K562 (cell line): Measurements from ENCODE around the gene TMEM245. TPM values are rescaled to one million over a fixed set of nuclear protein-coding genes. Genes with fewer than 3 reads are reported as not detected.

Experiments used
- ATAC-seq: fragments of 200-7000 bp; cut with Tn5 transposase; 3 replicates; pipeline ENCODE4 v1.9.1; 2020; ENCODE audit warnings: moderate library complexity
- BruUV-seq: library from RNA; stranded (reverse); fragments of 400-500 nt; replicated peaks from 2 replicates; lab custom pipeline; 2021; lab: Mats Ljungman, UMichigan
- CTCF ChIA-PET: fragments of 300-600 bp; formaldehyde crosslinking; extraction: SDS; loops from one replicate; lab custom pipeline; 2021; ENCODE audit warnings: low intra/inter-chr PET ratio; lab: Yijun Ruan, JAX
- POLR2A ChIA-PET: fragments of 300-600, 350-650 bp; sonication (Branson Sonifier 250); formaldehyde crosslinking; extraction: SDS; loops from one replicate; lab custom pipeline; 2021; ENCODE audit warnings: antibody characterized with exemption, inconsistent platforms; lab: Yijun Ruan, JAX
- DNase-seq, 4 experiments: peaks; one replicate each; pipeline versions ENCODE4 v3.0.0 to v3.0.0-alpha.2; 2011 to 2018; ENCODE audit warnings: low spot score in 3 of 4, mixed read lengths in 3 of 4; ENCODE audit errors: extremely low read depth in 1 of 4
- FAIRE-seq: peaks from 2 replicates; lab custom pipeline; 2011; peaks lifted over from hg19 to GRCh38; lab: Jason Lieb, UNC
- H2AFZ ChIP-seq: 2 replicates; pipeline ENCODE4 v1.6.0; 2011; ENCODE audit warnings: low read depth, low read length, control low read depth, inconsistent platforms
- H3K27ac ChIP-seq: fragments of 200-600 bp; 3 replicates; pipeline ENCODE4 v1.8.0; 2011; ENCODE audit warnings: low read depth, mild to moderate bottlenecking, control low read depth, inconsistent platforms, low read length, moderate library complexity, mixed read lengths; ENCODE audit errors: extremely low read depth
- H3K27me3 ChIP-seq, 2 experiments: fragments of 300-600 bp in 1 of 2; 2 replicates in 1 of 2; 3 replicates in 1 of 2; pipeline versions ENCODE4 v1.6.0 to v1.8.0; 2011; ENCODE audit warnings: inconsistent platforms in 2 of 2, low read length in 2 of 2, mild to moderate bottlenecking in 1 of 2, mixed read lengths in 1 of 2, moderate library complexity in 1 of 2; ENCODE audit not compliant: control insufficient read depth in 2 of 2, insufficient read depth in 2 of 2
- H3K36me3 ChIP-seq: fragments of 300-600 bp; 3 replicates; pipeline ENCODE4 v1.8.0; 2011; ENCODE audit warnings: mild to moderate bottlenecking, low read length, inconsistent platforms; ENCODE audit not compliant: control insufficient read depth, insufficient read depth
- H3K4me1 ChIP-seq, 2 experiments: fragments of 200-600 bp in 1 of 2; replicated peaks in 1 of 2; 2 replicates in 1 of 2; 3 replicates in 1 of 2; pipeline versions ENCODE4 v1.5.1 to v1.8.0; 2011; ENCODE audit warnings: inconsistent platforms in 2 of 2, low read length in 2 of 2, mild to moderate bottlenecking in 1 of 2, mixed read lengths in 1 of 2, moderate library complexity in 1 of 2; ENCODE audit not compliant: control insufficient read depth in 2 of 2, insufficient read depth in 2 of 2
- H3K4me2 ChIP-seq: 2 replicates; pipeline ENCODE4 v1.6.1; 2011; ENCODE audit warnings: low read length, control low read depth, inconsistent platforms, mixed read lengths; ENCODE audit not compliant: insufficient read depth
- H3K4me3 ChIP-seq: fragments of 200-600 bp; sonication (generic), shearing (Covaris generic); 2 replicates; pipeline ENCODE4 v1.5.1; 2016; ENCODE audit warnings: control low read depth, inconsistent platforms
- H3K79me2 ChIP-seq: fragments of 200-600 bp; 3 replicates; pipeline ENCODE4 v1.8.0; 2011; ENCODE audit warnings: low read length, inconsistent platforms; ENCODE audit not compliant: control insufficient read depth, insufficient read depth
- H3K9ac ChIP-seq, 2 experiments: 2 replicates each; pipeline versions ENCODE4 v1.6.0 to v1.6.1; 2011; ENCODE audit warnings: low read depth in 2 of 2, low read length in 2 of 2, control low read depth in 1 of 2, inconsistent platforms in 1 of 2, mild to moderate bottlenecking in 1 of 2, mixed read lengths in 1 of 2; ENCODE audit not compliant: insufficient read depth in 1 of 2
- H3K9me1 ChIP-seq: one replicate; pipeline ENCODE4 v1.6.0; 2011; ENCODE audit warnings: inconsistent platforms, mild to moderate bottlenecking, low read length, moderate library complexity; ENCODE audit not compliant: control insufficient read depth, insufficient read depth
- H3K9me3 ChIP-seq: replicated peaks from 2 replicates; pipeline ENCODE4 v1.5.1; 2011; ENCODE audit warnings: low read depth, low read length, inconsistent platforms; ENCODE audit not compliant: control insufficient read depth, insufficient read depth
- H4K20me1 ChIP-seq: replicated peaks from 2 replicates; pipeline ENCODE4 v1.6.1; 2011; ENCODE audit warnings: low read length, inconsistent platforms, mixed read lengths; ENCODE audit not compliant: control insufficient read depth, insufficient read depth
- BACH1 ChIP-seq: fragments of 200-800 bp; sonication (Bioruptor generic); IDR thresholded peaks from 2 replicates; pipeline ENCODE4 v1.6.1; 2016; ENCODE audit warnings: missing genetic modification characterization, missing compliant biosample characterization
- BRF2 ChIP-seq: IDR thresholded peaks from 3 replicates; pipeline ENCODE4 v1.6.1; 2011; ENCODE audit warnings: borderline replicate concordance, mild to moderate bottlenecking; ENCODE audit not compliant: insufficient read length, insufficient read depth
- FOXP1 ChIP-seq: sonication (generic); formaldehyde crosslinking; IDR thresholded peaks from 2 replicates; pipeline ENCODE4 v1.8.0; 2022; ENCODE audit warnings: mild to moderate bottlenecking, missing genetic modification reagents
- FOXP4 ChIP-seq: sonication (generic); formaldehyde crosslinking; IDR thresholded peaks from 2 replicates; pipeline ENCODE4 v1.8.0; 2022; ENCODE audit warnings: mild to moderate bottlenecking, missing genetic modification reagents, borderline replicate concordance
- HDAC3 ChIP-seq: fragments of 450-650 bp; IDR thresholded peaks from 2 replicates; pipeline ENCODE4 v1.6.1; 2018; ENCODE audit warnings: borderline replicate concordance, mild to moderate bottlenecking, moderate library complexity; ENCODE audit not compliant: partially characterized antibody
- SIN3B ChIP-seq: fragments of 450-650 bp; IDR thresholded peaks from 2 replicates; pipeline ENCODE4 v1.6.1; 2017; ENCODE audit warnings: low read depth, mild to moderate bottlenecking, moderate library complexity
- TEAD2 ChIP-seq: fragments of 450-650 bp; IDR thresholded peaks from 2 replicates; pipeline ENCODE4 v1.6.1; 2016; ENCODE audit warnings: missing genetic modification characterization, control low read depth, missing compliant biosample characterization
- YY1 ChIP-seq, 3 experiments: IDR thresholded peaks; 2 replicates each; pipeline ENCODE4 v1.6.1; 2011; ENCODE audit warnings: low read length in 2 of 3, mild to moderate bottlenecking in 2 of 3, moderate library complexity in 2 of 3, borderline replicate concordance in 1 of 3, control low read depth in 1 of 3, low read depth in 1 of 3; ENCODE audit not compliant: insufficient read depth in 3 of 3, insufficient replicate concordance in 2 of 3, control insufficient read depth in 1 of 3, insufficient read length in 1 of 3; ENCODE audit errors: extremely low read depth in 1 of 3
- ZBTB26 ChIP-seq: fragments of 450-650 bp; formaldehyde crosslinking; IDR thresholded peaks from 2 replicates; pipeline ENCODE4 v1.4.0; 2022; ENCODE audit warnings: missing genetic modification characterization
- ZNF740 ChIP-seq, 3 experiments: fragments of 200-800 bp in 1 of 3; sonication (Bioruptor generic) in 1 of 3; sonication (generic) in 1 of 3; formaldehyde crosslinking in 1 of 3; IDR thresholded peaks; 2 replicates each; pipeline versions ENCODE4 v1.6.1 to v1.8.0; 2016 to 2022; ENCODE audit warnings: mild to moderate bottlenecking in 2 of 3, missing compliant biosample characterization in 2 of 3, missing genetic modification characterization in 2 of 3, missing genetic modification reagents in 1 of 3
- ZNF77 ChIP-seq: fragments of 250-450 bp; sonication (Bioruptor Pico); IDR thresholded peaks from 2 replicates; pipeline ENCODE4 v1.5.0; 2020
- WGBS: fragments of 100-300 bp; shearing (Covaris generic); methylation state at CpG from one replicate; pipeline ENCODE4 v1.1.6; 2016; ENCODE audit warnings: low coverage, mixed read lengths; ENCODE audit not compliant: insufficient coverage; ENCODE audit errors: missing lambda C conversion rate; 5-methylcytosine and 5-hydroxymethylcytosine counted together
- in situ Hi-C: fragments of 300-500 bp; cut with MboI; formaldehyde crosslinking; loops from 4 replicates; pipeline ENCODE4 v1.15.0; 2018; ENCODE audit warnings: inconsistent platforms, mixed read lengths
- intact Hi-C: fragments of 100-400 bp; cut with micrococcal nuclease; formaldehyde crosslinking; loops from 2 replicates; pipeline ENCODE4 v1.14.2; 2022
- polyA plus RNA-seq, 8 experiments: library from polyadenylated mRNA; depleted of rRNA in 4 of 8; stranded (reverse) in 5 of 8; unstranded in 3 of 8; fragments of >200 nt; fragmentation: Nextera tagmentation in 2 of 8; fragmentation: Illumina TruSeq in 1 of 8; extraction: Ambion mirVana in 2 of 8; extraction: Trizol in 1 of 8; gene quantifications; 2 replicates each; pipeline versions ENCODE4 v1.2.1 to v1.2.3, GENCODE V29; 2011 to 2014; ENCODE audit warnings: inconsistent platforms in 1 of 8, missing spikeins in 1 of 8
- total RNA-seq, 7 experiments: library from RNA; depleted of rRNA in 6 of 7; stranded (reverse); fragments of >200 nt in 6 of 7; fragmentation: Illumina TruSeq in 2 of 7; extraction: Trizol in 2 of 7; gene quantifications; 2 replicates each; pipeline versions ENCODE4 v1.2.1 to v1.2.3, GENCODE V29; 2011 to 2021; ENCODE audit warnings: low replicate concordance in 1 of 7

TMEM245 gene
- total and polyA plus RNA-seq, 9 of the 15 experiments (the other 6 are each of a cell fraction or from before 2014, with no cell fraction given), result 8.5 to 43.2 (median 24.3) TPM

- TF ChIP-seq HDAC3 (peak; percentile 65), BACH1 (0 out of 2 replicates have a peak, but pooled peaks have one; percentile 16)
These were observed 550 bp upstream of the TMEM245 start (continued) for GRCh38 chr9:109120204-109120789.

GRCh38 chr9:109118808-109119438 is 824 bp downstream of the TMEM245 start:
- no peaks in the 10 kb centered on the region for H3K9me3 ChIP-seq
- peak overlapping the region; percentile 95 for H3K4me2 ChIP-seq
- H2AFZ ChIP-seq, result peak overlapping the region; percentile 73; the same call in 1 of the 2 replicates
- peaks cover 59% of the 10 kb centered on the region for H3K79me2 ChIP-seq
- in situ Hi-C loops, result no loop called here
- under 1% methylated on average over 15 of the region's 29 CpGs for WGBS
- no TSS peak for BruUV-seq
- H3K4me1 ChIP-seq, result peaks cover 32 to 49% of the 10 kb centered on the region in 2 experiments
- DNase-seq (peak in 2 of 4 experiments; percentile 22 to 31), FAIRE-seq (no peak), ATAC-seq (peak; percentile 8)
- H3K36me3 ChIP-seq, result peaks cover 26% of the 10 kb centered on the region
- H3K9me1 ChIP-seq, result no peaks in the 10 kb centered on the region
- H3K9ac ChIP-seq, result peak overlapping the region; percentile 83 to 96
- no peaks in the 10 kb centered on the region for H3K27me3 ChIP-seq
- intact Hi-C loops, result loop anchor here (5.0 kb wide), 1 partner anchor 107 kb away; the partner anchor contains the start of gene CTNNAL1
- CTCF ChIA-PET, result no interaction called here
- H3K27ac ChIP-seq, result peak overlapping the region; percentile 85
- H3K4me3 ChIP-seq, result peak overlapping the region; percentile 90
- POLR2A ChIA-PET, result interaction anchor here (0.6 to 5.9 kb wide), 6 partner anchors 9 to 86 kb away, joined by 3 to 48 read pairs (median 5); no protein-coding TSS in a partner anchor
- H4K20me1 ChIP-seq, result peaks cover 25% of the 10 kb centered on the region; the same call in 1 of the 2 replicates
- no peak for TF ChIP-seq ZNF740 (CRISPR knock-in tag; IDR thresholded peaks at IDR 0.05)
- TF ChIP-seq ZNF740 (tag; IDR thresholded peaks at IDR 0.05), result no peak
- TF ChIP-seq BRF2, result no peak
- no peak for TF ChIP-seq TEAD2 (tag)
- 0 out of 2 replicates have a peak, but pooled peaks have one; percentile 62 for TF ChIP-seq FOXP4 (CRISPR knock-in tag)
- TF ChIP-seq YY1 (IDR thresholded peaks at IDR 0.05; ENCODE audit: borderline replicate concordance in 1 of 3, control insufficient read depth in 1 of 3, extremely low read depth in 1 of 3, insufficient read depth in 3 of 3, insufficient read length in 1 of 3, insufficient replicate concordance in 2 of 3, low read depth in 1 of 3, low read length in 2 of 3), result no peak
- TF ChIP-seq FOXP1 (CRISPR knock-in tag), result 0 out of 2 replicates have a peak, but pooled peaks have one; percentile 20
- no peak for TF ChIP-seq ZNF77 (CRISPR knock-in tag)
- no peak for TF ChIP-seq ZBTB26
- TF ChIP-seq SIN3B, result no peak
